ENCODE results near the gene MMP20. TPM values are rescaled to one million over a fixed set of nuclear protein-coding genes. Genes with fewer than 3 reads are reported as not detected.

MMP20 gene
- total and polyA plus RNA-seq, 2 experiments from 2014 or later, result not detected

DNA sequence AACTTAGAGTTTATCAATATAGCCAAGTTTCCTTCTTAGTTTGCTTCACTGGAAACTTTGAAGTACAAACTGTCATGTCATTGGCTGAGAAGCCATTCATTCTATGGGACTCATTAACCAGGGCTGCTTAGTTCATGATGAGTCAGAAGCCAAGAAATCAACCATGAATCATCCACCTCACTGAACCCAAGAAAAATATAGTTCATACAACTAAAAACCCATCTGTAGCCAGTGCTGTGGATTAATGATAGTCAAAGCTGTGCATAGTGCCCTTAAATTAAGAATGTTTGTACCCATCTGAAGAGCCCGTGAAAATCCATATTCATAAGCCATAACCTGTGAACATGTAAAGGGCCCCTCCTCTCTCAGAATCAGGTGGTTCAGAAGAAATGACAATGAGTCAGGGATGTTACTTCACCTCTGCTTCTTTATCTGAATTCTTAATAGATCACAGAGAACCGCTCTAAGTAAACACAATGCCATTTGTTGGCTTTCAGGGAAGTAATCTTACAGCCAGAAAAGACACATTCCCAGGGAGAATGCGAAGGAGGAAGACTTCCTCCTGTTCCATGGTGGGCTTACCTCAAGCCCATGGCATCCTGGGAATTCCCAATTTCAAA lies 25.4 kb downstream of the MMP20 start:
- Histone ChIP-seq H3K36me3 (ENCODE audit: insufficient read depth) (no peaks in the 10 kb centered on the region), H3K9me2 (ENCODE audit: insufficient read depth) (no peaks in the 10 kb centered on the region), H2AFZ (no peak overlapping the region), H3K79me2 (replicated peaks; ENCODE audit: insufficient read depth) (no peaks in the 10 kb centered on the region), H3K4me3 (no peak overlapping the region), H3F3A (replicated peaks; ENCODE audit: low read depth) (no peaks in the 10 kb centered on the region), H3K27ac (ENCODE audit: low read depth) (no peak overlapping the region), H3K27me3 (ENCODE audit: insufficient read depth) (no peaks in the 10 kb centered on the region), H3K4me2 (no peak overlapping the region), H4K20me1 (replicated peaks; ENCODE audit: insufficient read depth) (no peaks in the 10 kb centered on the region), H3K4me1 (ENCODE audit: insufficient read depth) (no peaks in the 10 kb centered on the region)
- ATAC-seq (no peak), DNase-seq (ENCODE audit: low spot score) (no peak)
- Mint-ChIP-seq H3K36me3 (ENCODE audit: low read depth) (no peaks in the 10 kb centered on the region), H3K4me3 (no peak overlapping the region), H3K4me1 (peaks cover 10% of the 10 kb centered on the region), H3K27me3 (ENCODE audit: insufficient read depth, low read depth, poor library complexity) (no peaks in the 10 kb centered on the region), H3K27ac (no peak overlapping the region), H3K9me3 (peaks cover 3% of the 10 kb centered on the region; the same call in 1 of the 3 replicates)
- TF ChIP-seq ZNF114 (CRISPR knock-in tag; IDR thresholded peaks at IDR 0.05) (no peak), EZH2 (IDR thresholded peaks at IDR 0.05; ENCODE audit: low read depth, unreplicated experiment) (no peak), JUNB (IDR thresholded peaks at IDR 0.05; ENCODE audit: unreplicated experiment) (no peak), STAT1 (IDR thresholded peaks at IDR 0.05; ENCODE audit: unreplicated experiment) (no peak), POLR2AphosphoS5 (IDR thresholded peaks at IDR 0.05; ENCODE audit: low read depth) (no peak), EZH2phosphoT487 (IDR thresholded peaks at IDR 0.05; ENCODE audit: unreplicated experiment) (no peak), CREB1 (CRISPR knock-in tag; IDR thresholded peaks at IDR 0.05; ENCODE audit: low read depth) (no peak), NANOG (IDR thresholded peaks at IDR 0.05; ENCODE audit: borderline replicate concordance) (no peak)
- TF ChIP-seq, protein P1, sequence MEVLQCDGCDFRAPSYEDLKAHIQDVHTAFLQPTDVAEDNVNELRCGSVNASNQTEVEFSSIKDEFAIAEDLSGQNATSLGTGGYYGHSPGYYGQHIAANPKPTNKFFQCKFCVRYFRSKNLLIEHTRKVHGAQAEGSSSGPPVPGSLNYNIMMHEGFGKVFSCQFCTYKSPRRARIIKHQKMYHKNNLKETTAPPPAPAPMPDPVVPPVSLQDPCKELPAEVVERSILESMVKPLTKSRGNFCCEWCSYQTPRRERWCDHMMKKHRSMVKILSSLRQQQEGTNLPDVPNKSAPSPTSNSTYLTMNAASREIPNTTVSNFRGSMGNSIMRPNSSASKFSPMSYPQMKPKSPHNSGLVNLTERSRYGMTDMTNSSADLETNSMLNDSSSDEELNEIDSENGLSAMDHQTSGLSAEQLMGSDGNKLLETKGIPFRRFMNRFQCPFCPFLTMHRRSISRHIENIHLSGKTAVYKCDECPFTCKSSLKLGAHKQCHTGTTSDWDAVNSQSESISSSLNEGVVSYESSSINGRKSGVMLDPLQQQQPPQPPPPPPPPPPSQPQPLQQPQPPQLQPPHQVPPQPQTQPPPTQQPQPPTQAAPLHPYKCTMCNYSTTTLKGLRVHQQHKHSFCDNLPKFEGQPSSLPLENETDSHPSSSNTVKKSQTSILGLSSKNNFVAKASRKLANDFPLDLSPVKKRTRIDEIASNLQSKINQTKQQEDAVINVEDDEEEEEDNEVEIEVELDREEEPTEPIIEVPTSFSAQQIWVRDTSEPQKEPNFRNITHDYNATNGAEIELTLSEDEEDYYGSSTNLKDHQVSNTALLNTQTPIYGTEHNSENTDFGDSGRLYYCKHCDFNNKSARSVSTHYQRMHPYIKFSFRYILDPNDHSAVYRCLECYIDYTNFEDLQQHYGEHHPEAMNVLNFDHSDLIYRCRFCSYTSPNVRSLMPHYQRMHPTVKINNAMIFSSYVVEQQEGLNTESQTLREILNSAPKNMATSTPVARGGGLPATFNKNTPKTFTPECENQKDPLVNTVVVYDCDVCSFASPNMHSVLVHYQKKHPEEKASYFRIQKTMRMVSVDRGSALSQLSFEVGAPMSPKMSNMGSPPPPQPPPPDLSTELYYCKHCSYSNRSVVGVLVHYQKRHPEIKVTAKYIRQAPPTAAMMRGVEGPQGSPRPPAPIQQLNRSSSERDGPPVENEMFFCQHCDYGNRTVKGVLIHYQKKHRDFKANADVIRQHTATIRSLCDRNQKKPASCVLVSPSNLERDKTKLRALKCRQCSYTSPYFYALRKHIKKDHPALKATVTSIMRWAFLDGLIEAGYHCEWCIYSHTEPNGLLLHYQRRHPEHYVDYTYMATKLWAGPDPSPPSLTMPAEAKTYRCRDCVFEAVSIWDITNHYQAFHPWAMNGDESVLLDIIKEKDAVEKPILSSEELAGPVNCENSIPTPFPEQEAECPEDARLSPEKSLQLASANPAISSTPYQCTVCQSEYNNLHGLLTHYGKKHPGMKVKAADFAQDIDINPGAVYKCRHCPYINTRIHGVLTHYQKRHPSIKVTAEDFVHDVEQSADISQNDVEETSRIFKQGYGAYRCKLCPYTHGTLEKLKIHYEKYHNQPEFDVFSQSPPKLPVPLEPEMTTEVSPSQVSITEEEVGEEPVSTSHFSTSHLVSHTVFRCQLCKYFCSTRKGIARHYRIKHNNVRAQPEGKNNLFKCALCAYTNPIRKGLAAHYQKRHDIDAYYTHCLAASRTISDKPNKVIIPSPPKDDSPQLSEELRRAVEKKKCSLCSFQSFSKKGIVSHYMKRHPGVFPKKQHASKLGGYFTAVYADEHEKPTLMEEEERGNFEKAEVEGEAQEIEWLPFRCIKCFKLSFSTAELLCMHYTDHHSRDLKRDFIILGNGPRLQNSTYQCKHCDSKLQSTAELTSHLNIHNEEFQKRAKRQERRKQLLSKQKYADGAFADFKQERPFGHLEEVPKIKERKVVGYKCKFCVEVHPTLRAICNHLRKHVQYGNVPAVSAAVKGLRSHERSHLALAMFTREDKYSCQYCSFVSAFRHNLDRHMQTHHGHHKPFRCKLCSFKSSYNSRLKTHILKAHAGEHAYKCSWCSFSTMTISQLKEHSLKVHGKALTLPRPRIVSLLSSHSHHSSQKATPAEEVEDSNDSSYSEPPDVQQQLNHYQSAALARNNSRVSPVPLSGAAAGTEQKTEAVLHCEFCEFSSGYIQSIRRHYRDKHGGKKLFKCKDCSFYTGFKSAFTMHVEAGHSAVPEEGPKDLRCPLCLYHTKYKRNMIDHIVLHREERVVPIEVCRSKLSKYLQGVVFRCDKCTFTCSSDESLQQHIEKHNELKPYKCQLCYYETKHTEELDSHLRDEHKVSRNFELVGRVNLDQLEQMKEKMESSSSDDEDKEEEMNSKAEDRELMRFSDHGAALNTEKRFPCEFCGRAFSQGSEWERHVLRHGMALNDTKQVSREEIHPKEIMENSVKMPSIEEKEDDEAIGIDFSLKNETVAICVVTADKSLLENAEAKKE (CRISPR knock-in tag; IDR thresholded peaks at IDR 0.05), result no peak
- TF ChIP-seq, protein P2, sequence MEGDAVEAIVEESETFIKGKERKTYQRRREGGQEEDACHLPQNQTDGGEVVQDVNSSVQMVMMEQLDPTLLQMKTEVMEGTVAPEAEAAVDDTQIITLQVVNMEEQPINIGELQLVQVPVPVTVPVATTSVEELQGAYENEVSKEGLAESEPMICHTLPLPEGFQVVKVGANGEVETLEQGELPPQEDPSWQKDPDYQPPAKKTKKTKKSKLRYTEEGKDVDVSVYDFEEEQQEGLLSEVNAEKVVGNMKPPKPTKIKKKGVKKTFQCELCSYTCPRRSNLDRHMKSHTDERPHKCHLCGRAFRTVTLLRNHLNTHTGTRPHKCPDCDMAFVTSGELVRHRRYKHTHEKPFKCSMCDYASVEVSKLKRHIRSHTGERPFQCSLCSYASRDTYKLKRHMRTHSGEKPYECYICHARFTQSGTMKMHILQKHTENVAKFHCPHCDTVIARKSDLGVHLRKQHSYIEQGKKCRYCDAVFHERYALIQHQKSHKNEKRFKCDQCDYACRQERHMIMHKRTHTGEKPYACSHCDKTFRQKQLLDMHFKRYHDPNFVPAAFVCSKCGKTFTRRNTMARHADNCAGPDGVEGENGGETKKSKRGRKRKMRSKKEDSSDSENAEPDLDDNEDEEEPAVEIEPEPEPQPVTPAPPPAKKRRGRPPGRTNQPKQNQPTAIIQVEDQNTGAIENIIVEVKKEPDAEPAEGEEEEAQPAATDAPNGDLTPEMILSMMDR (conservative IDR thresholded peaks at IDR 0.05; ENCODE audit: low read depth in 2 of 2), result no peak
- TF ChIP-seq, protein P3, sequence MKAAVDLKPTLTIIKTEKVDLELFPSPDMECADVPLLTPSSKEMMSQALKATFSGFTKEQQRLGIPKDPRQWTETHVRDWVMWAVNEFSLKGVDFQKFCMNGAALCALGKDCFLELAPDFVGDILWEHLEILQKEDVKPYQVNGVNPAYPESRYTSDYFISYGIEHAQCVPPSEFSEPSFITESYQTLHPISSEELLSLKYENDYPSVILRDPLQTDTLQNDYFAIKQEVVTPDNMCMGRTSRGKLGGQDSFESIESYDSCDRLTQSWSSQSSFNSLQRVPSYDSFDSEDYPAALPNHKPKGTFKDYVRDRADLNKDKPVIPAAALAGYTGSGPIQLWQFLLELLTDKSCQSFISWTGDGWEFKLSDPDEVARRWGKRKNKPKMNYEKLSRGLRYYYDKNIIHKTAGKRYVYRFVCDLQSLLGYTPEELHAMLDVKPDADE (IDR thresholded peaks at IDR 0.05), result no peak
- TF ChIP-seq, protein P4, sequence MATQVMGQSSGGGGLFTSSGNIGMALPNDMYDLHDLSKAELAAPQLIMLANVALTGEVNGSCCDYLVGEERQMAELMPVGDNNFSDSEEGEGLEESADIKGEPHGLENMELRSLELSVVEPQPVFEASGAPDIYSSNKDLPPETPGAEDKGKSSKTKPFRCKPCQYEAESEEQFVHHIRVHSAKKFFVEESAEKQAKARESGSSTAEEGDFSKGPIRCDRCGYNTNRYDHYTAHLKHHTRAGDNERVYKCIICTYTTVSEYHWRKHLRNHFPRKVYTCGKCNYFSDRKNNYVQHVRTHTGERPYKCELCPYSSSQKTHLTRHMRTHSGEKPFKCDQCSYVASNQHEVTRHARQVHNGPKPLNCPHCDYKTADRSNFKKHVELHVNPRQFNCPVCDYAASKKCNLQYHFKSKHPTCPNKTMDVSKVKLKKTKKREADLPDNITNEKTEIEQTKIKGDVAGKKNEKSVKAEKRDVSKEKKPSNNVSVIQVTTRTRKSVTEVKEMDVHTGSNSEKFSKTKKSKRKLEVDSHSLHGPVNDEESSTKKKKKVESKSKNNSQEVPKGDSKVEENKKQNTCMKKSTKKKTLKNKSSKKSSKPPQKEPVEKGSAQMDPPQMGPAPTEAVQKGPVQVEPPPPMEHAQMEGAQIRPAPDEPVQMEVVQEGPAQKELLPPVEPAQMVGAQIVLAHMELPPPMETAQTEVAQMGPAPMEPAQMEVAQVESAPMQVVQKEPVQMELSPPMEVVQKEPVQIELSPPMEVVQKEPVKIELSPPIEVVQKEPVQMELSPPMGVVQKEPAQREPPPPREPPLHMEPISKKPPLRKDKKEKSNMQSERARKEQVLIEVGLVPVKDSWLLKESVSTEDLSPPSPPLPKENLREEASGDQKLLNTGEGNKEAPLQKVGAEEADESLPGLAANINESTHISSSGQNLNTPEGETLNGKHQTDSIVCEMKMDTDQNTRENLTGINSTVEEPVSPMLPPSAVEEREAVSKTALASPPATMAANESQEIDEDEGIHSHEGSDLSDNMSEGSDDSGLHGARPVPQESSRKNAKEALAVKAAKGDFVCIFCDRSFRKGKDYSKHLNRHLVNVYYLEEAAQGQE (IDR thresholded peaks at IDR 0.05; ENCODE audit: unreplicated experiment), result no peak
